ENCODE measurements around the gene CDH22. TPM values are rescaled to one million over a fixed set of nuclear protein-coding genes. Genes with fewer than 3 reads are reported as not detected.

CDH22 gene
- total RNA-seq, 1 experiment from 2014 or later = not detected

GRCh38 chr20:46191168-46191540 lies 117.1 kb downstream of the CDH22 start:
- H3K27ac ChIP-seq (ENCODE audit: low read depth, low read length, poor library complexity, severe bottlenecking) = no peak overlapping the region
- CTCF ChIA-PET = no interaction called here
- TF ChIP-seq CTCF (conservative IDR thresholded peaks at IDR 0.05; ENCODE audit: low read depth, low read length) = no peak
- no peaks in the 10 kb centered on the region for H3K9me3 ChIP-seq (ENCODE audit: low read depth, low read length, poor library complexity, severe bottlenecking)
- POLR2A ChIA-PET (ENCODE audit: low non-redundant PET) = no interaction called here
- intact Hi-C loops (cut with micrococcal nuclease; ENCODE audit: unreplicated experiment) = no loop called here
- DNase-seq (ENCODE audit: low spot score) = no peak
- no peaks in the 10 kb centered on the region for H3K36me3 ChIP-seq (ENCODE audit: insufficient read depth, low read length, poor library complexity, severe bottlenecking)
- no TSS peak for BruUV-seq (replicated peaks)
- peaks cover 3% of the 10 kb centered on the region for H3K27me3 ChIP-seq (replicated peaks; ENCODE audit: insufficient read depth, low read depth, low read length, poor library complexity)
- H3K4me1 ChIP-seq (ENCODE audit: insufficient read depth, low read length, poor library complexity, severe bottlenecking) = no peaks in the 10 kb centered on the region
- no peak overlapping the region for H3K4me3 ChIP-seq (ENCODE audit: low read depth, low read length, poor library complexity, severe bottlenecking)

GRCh38 chr20:46190478-46191167 lies 117.7 kb downstream of the CDH22 start:
- ChIA-PET CTCF (no interaction called here), POLR2A (ENCODE audit: low non-redundant PET) (no interaction called here)
- no peak for DNase-seq (ENCODE audit: low spot score)
- no TSS peak for BruUV-seq (replicated peaks)
- H3K4me1 ChIP-seq (ENCODE audit: insufficient read depth, low read length, poor library complexity, severe bottlenecking) = no peaks in the 10 kb centered on the region
- no peak overlapping the region for H3K4me3 ChIP-seq (ENCODE audit: low read depth, low read length, poor library complexity, severe bottlenecking)
- H3K27me3 ChIP-seq (replicated peaks; ENCODE audit: insufficient read depth, low read depth, low read length, poor library complexity) = peaks cover 3% of the 10 kb centered on the region
- no peaks in the 10 kb centered on the region for H3K36me3 ChIP-seq (ENCODE audit: insufficient read depth, low read length, poor library complexity, severe bottlenecking)
- H3K27ac ChIP-seq (ENCODE audit: low read depth, low read length, poor library complexity, severe bottlenecking) = no peak overlapping the region
- no peak for TF ChIP-seq EZH2 (IDR thresholded peaks at IDR 0.05; ENCODE audit: borderline replicate concordance, low read depth, low read length, poor library complexity, severe bottlenecking)
- no peak for TF ChIP-seq CTCF (conservative IDR thresholded peaks at IDR 0.05; ENCODE audit: low read depth, low read length)
- intact Hi-C loops (cut with micrococcal nuclease; ENCODE audit: unreplicated experiment) = no loop called here
- H3K9me3 ChIP-seq (ENCODE audit: low read depth, low read length, poor library complexity, severe bottlenecking) = no peaks in the 10 kb centered on the region

DNA sequence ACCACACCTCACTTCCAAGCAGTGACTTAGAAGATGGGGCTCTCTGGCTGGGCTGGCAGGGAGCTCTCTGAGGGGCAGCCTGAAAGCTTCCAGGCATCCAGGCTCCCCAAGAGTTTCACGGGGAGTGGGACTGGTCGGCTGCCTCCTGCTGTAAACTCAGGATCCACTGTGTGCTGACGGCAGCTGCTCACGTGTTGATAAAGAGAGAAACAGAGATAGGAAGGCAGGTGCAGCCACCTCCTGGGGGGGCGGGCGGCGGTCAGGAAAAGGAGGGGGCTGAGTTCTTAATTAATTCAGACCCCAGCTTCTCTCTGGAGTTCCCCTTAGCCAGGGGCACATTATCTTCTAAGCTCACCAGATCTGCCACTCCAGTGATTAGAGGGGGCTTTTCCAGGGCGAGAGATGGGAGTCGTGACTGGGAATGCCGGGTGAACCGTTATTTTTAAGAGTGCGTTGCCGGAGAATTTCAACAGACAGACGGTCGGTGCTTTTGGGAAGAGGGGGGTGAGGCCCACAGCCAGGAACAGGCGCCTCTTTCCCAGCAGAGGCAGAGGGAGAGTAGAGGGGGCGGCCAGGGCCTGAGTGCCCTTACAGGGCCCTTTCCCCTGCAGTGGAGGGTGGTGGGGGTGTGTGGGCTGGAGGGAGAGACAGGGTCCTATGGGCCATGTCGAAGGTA lies 119.3 kb downstream of the CDH22 start:
- BruUV-seq (replicated peaks) = no TSS peak
- intact Hi-C loops (cut with micrococcal nuclease; ENCODE audit: unreplicated experiment) = no loop called here
- H3K27ac ChIP-seq (ENCODE audit: low read depth, low read length, poor library complexity, severe bottlenecking) = no peak overlapping the region
- no peak for TF ChIP-seq EZH2 (IDR thresholded peaks at IDR 0.05; ENCODE audit: borderline replicate concordance, low read depth, low read length, poor library complexity, severe bottlenecking)
- TF ChIP-seq CTCF (conservative IDR thresholded peaks at IDR 0.05; ENCODE audit: low read depth, low read length) = no peak
- no peak overlapping the region for H3K4me3 ChIP-seq (ENCODE audit: low read depth, low read length, poor library complexity, severe bottlenecking)
- no peak for DNase-seq (ENCODE audit: low spot score)
- H3K27me3 ChIP-seq (replicated peaks; ENCODE audit: insufficient read depth, low read depth, low read length, poor library complexity) = peaks cover 3% of the 10 kb centered on the region
- ChIA-PET POLR2A (ENCODE audit: low non-redundant PET) (no interaction called here), CTCF (no interaction called here)
- no peaks in the 10 kb centered on the region for H3K9me3 ChIP-seq (ENCODE audit: low read depth, low read length, poor library complexity, severe bottlenecking)
- no peaks in the 10 kb centered on the region for H3K4me1 ChIP-seq (ENCODE audit: insufficient read depth, low read length, poor library complexity, severe bottlenecking)
- H3K36me3 ChIP-seq (ENCODE audit: insufficient read depth, low read length, poor library complexity, severe bottlenecking) = no peaks in the 10 kb centered on the region

All from A673 (cell line).